Hepatocyte (in vitro differentiated cells): Measurements from ENCODE around the gene SNAP23.

Experiments
- EZH2phosphoT487 ChIP-seq: fragments of 200-600 bp; sonication (generic); IDR thresholded peaks from one replicate; pipeline ENCODE4 v1.6.1; 2018; ENCODE audit warnings: antibody characterized with exemption, mild to moderate bottlenecking, low read depth, moderate library complexity; ENCODE audit not compliant: unreplicated experiment, severe bottlenecking
- TF ChIP-seq, protein P1 (sequence below): fragments of 200-600 bp; sonication (generic); IDR thresholded peaks from 2 replicates; pipeline ENCODE4 v1.5.1; 2016; ENCODE audit warnings: antibody characterized with exemption, mild to moderate bottlenecking; ENCODE audit not compliant: poor library complexity

GRCh38 chr15:42511007-42511391 is 15.6 kb downstream of the SNAP23 start:
- TF ChIP-seq, protein P1, sequence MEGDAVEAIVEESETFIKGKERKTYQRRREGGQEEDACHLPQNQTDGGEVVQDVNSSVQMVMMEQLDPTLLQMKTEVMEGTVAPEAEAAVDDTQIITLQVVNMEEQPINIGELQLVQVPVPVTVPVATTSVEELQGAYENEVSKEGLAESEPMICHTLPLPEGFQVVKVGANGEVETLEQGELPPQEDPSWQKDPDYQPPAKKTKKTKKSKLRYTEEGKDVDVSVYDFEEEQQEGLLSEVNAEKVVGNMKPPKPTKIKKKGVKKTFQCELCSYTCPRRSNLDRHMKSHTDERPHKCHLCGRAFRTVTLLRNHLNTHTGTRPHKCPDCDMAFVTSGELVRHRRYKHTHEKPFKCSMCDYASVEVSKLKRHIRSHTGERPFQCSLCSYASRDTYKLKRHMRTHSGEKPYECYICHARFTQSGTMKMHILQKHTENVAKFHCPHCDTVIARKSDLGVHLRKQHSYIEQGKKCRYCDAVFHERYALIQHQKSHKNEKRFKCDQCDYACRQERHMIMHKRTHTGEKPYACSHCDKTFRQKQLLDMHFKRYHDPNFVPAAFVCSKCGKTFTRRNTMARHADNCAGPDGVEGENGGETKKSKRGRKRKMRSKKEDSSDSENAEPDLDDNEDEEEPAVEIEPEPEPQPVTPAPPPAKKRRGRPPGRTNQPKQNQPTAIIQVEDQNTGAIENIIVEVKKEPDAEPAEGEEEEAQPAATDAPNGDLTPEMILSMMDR = no peak
- no peak for TF ChIP-seq EZH2phosphoT487
